ENCODE data around the gene SCN3A.

GRCh38 chr2:165078913-165079312 is 124.9 kb downstream of the SCN3A start:
- TF ChIP-seq GATA3 (IDR thresholded peaks at IDR 0.05; ENCODE audit: low read depth, low read length) (no peak), GATA2 (IDR thresholded peaks at IDR 0.05; ENCODE audit: low read depth, low read length) (no peak)
